ENCODE measurements around the gene ARL3.
"Not testable (repeated sequence)": the region's sequence is repeated elsewhere in the genome, so short reads cannot be mapped to it uniquely, and the experiment has no call there.

The ARL3 gene

GRCh38 chr10:102713814-102714620 lies at the start of gene ARL3:
ARL3 (minus strand) TSS chr10:102714397; CDS start chr10:102714275, 122 bp downstream.
- DNase-seq, result peak; percentile 94

GRCh38 chr10:102763037-102763607 lies 48.9 kb upstream of the ARL3 start:
- no peak for DNase-seq

GRCh38 chr10:102762401-102763015 lies 48.3 kb upstream of the ARL3 start:
- DNase-seq, result no peak

GRCh38 chr10:102761981-102762380 lies 47.8 kb upstream of the ARL3 start:
- DNase-seq, result no peak

- DNase-seq, result no peak
These were observed 45.5 kb upstream of the ARL3 start for GRCh38 chr10:102759497-102760210.

GRCh38 chr10:102758933-102759262 lies 44.7 kb upstream of the ARL3 start:
- not testable (repeated sequence) for DNase-seq

GRCh38 chr10:102758240-102758932 lies 44.2 kb upstream of the ARL3 start:
- no peak for DNase-seq

- no peak for DNase-seq
These were observed 43.1 kb upstream of the ARL3 start for GRCh38 chr10:102757323-102757722.

GRCh38 chr10:102753718-102754117 lies 39.5 kb upstream of the ARL3 start:
- DNase-seq, result no peak

GRCh38 chr10:102752934-102753664 lies 38.9 kb upstream of the ARL3 start:
- DNase-seq, result no peak

- DNase-seq, result no peak
These were observed 38.2 kb upstream of the ARL3 start for GRCh38 chr10:102752266-102752930.

GRCh38 chr10:102745157-102745556 lies 31.0 kb upstream of the ARL3 start:
- DNase-seq, result no peak

GRCh38 chr10:102744374-102745051 lies 30.3 kb upstream of the ARL3 start:
- DNase-seq, result no peak

GRCh38 chr10:102743588-102744373 lies 29.6 kb upstream of the ARL3 start, which contains the start of gene WBP1L:
WBP1L (plus strand) TSS chr10:102743948; CDS start chr10:102744054, 106 bp downstream.
- peak; percentile 80 for DNase-seq

- no peak for DNase-seq
These were observed 28.9 kb upstream of the ARL3 start for GRCh38 chr10:102743078-102743587.

GRCh38 chr10:102742313-102742712 lies 28.1 kb upstream of the ARL3 start:
- DNase-seq, result not testable (repeated sequence)

- no peak for DNase-seq
These were observed 27.6 kb upstream of the ARL3 start for GRCh38 chr10:102741726-102742237.

GRCh38 chr10:102740229-102740628 lies 26.0 kb upstream of the ARL3 start:
- DNase-seq, result no peak

- no peak for DNase-seq
These were observed 24.5 kb upstream of the ARL3 start for GRCh38 chr10:102738692-102739121.
